ENCODE results near the gene STAG1.

STAG1 gene

DNA sequence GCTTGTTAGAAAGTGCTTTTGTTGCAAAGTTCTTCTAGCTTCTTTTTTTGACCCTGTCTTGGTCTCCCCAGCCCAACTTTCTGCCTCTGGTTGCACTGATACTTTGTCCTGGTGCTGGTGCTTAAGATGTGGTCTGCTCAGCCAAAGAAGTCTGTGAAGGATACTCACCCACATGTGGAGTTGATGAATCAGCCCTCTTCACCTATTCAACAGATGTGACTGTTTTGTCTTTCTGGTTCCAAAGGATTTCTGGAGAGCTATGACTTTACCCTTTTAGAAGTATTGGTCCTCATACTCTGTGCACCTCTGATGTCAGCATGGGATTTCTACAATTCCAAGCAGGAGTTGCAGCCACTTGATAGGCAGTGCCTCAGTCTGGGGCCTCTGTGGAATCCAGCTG is 418.0 kb downstream of the STAG1 start:
- Histone ChIP-seq H3K9ac (no peak overlapping the region), H3K9me3 (ENCODE audit: control insufficient read depth, low read length) (no peaks in the 10 kb centered on the region), H2AFZ (no peak overlapping the region), H3K27me3 (ENCODE audit: control insufficient read depth, insufficient read depth, low read length) (no peaks in the 10 kb centered on the region), H3K36me3 (ENCODE audit: control insufficient read depth, insufficient read depth, low read length) (no peaks in the 10 kb centered on the region), H3K4me3 (ENCODE audit: low read depth, low read length) (no peak overlapping the region), H3K4me2 (ENCODE audit: low read length) (no peak overlapping the region), H3K4me1 (no peaks in the 10 kb centered on the region), H3K27ac (no peak overlapping the region), H3K79me2 (no peaks in the 10 kb centered on the region)
- TF ChIP-seq, protein P1, sequence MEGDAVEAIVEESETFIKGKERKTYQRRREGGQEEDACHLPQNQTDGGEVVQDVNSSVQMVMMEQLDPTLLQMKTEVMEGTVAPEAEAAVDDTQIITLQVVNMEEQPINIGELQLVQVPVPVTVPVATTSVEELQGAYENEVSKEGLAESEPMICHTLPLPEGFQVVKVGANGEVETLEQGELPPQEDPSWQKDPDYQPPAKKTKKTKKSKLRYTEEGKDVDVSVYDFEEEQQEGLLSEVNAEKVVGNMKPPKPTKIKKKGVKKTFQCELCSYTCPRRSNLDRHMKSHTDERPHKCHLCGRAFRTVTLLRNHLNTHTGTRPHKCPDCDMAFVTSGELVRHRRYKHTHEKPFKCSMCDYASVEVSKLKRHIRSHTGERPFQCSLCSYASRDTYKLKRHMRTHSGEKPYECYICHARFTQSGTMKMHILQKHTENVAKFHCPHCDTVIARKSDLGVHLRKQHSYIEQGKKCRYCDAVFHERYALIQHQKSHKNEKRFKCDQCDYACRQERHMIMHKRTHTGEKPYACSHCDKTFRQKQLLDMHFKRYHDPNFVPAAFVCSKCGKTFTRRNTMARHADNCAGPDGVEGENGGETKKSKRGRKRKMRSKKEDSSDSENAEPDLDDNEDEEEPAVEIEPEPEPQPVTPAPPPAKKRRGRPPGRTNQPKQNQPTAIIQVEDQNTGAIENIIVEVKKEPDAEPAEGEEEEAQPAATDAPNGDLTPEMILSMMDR (IDR thresholded peaks at IDR 0.05), result no peak

DNA sequence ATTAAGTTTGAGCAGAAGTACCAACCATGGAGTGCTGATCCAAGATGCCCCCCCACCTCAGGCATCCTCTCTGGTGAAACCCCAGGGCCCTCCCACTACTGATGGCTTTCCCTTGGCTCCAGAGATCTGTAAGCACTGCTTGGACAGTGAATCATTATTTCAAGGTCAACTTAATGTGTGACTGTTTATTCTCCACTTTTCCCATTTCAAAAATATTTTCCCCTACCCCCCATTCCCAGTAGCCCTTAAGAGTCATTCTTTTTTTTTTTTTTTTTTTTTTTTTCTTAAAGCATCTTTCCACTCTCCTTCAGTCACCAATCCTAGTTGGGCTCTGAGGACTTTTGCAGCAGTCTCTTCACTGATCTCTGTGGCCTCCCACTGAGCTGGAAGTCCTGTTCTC is 419.4 kb downstream of the STAG1 start:
- no peak overlapping the region for H2AFZ ChIP-seq
- H3K27ac ChIP-seq, result no peak overlapping the region
- no peak overlapping the region for H3K4me2 ChIP-seq (ENCODE audit: low read length)
- no peak overlapping the region for H3K4me3 ChIP-seq (ENCODE audit: low read depth, low read length)
- no peaks in the 10 kb centered on the region for H3K27me3 ChIP-seq (ENCODE audit: control insufficient read depth, insufficient read depth, low read length)
- no peaks in the 10 kb centered on the region for H3K9me3 ChIP-seq (ENCODE audit: control insufficient read depth, low read length)
- no peak overlapping the region for H3K9ac ChIP-seq
- TF ChIP-seq, protein P1 (IDR thresholded peaks at IDR 0.05), result no peak
- H3K36me3 ChIP-seq (ENCODE audit: control insufficient read depth, insufficient read depth, low read length), result no peaks in the 10 kb centered on the region
- no peaks in the 10 kb centered on the region for H3K79me2 ChIP-seq
- no peaks in the 10 kb centered on the region for H3K4me1 ChIP-seq

DNA sequence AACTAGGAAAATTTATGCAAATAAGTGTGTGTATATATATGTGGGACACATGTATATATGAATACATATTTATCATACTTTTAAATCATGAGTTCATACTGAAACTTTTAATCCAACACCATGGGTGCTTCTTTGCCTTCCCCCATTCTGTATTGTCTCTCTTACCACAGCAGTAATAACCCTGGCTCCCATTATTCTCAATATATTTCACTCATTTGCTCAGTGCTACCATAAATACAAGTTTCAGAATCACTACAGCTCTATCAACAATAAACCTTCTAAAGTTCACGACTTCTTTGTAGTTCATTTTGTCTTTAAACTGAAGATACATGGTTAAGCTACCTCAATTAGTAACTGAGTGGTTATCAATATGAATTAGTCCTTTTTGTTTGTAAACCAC is 419.9 kb downstream of the STAG1 start:
- H2AFZ ChIP-seq, result no peak overlapping the region
- no peak overlapping the region for H3K9ac ChIP-seq
- TF ChIP-seq, protein P1 (IDR thresholded peaks at IDR 0.05), result no peak
- H3K9me3 ChIP-seq (ENCODE audit: control insufficient read depth, low read length), result no peaks in the 10 kb centered on the region
- no peak overlapping the region for H3K27ac ChIP-seq
- H3K27me3 ChIP-seq (ENCODE audit: control insufficient read depth, insufficient read depth, low read length), result no peaks in the 10 kb centered on the region
- no peaks in the 10 kb centered on the region for H3K4me1 ChIP-seq
- H3K79me2 ChIP-seq, result no peaks in the 10 kb centered on the region
- no peak overlapping the region for H3K4me2 ChIP-seq (ENCODE audit: low read length)
- no peaks in the 10 kb centered on the region for H3K36me3 ChIP-seq (ENCODE audit: control insufficient read depth, insufficient read depth, low read length)
- no peak overlapping the region for H3K4me3 ChIP-seq (ENCODE audit: low read depth, low read length)

DNA sequence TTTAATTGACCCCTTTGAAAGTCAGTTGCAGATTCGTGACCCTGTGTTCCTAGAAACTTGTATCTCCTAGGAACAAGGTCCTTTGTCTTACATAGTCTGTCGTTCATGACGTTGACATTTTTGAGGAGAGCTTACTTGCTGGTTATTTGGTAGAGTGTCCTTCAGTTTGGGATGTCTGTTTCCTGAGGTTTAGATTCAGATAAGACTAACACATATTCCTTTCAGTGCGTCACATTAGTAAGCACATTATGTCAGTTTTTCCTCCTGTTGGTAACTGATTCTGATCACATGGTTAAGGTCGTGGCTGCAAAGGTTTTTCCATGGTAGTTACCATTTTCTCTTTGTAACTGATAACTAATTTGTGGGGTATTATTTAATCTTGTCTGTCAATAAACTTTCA is 421.3 kb downstream of the STAG1 start:
- Histone ChIP-seq H3K9me3 (ENCODE audit: control insufficient read depth, low read length) (no peaks in the 10 kb centered on the region), H2AFZ (no peak overlapping the region), H3K36me3 (ENCODE audit: control insufficient read depth, insufficient read depth, low read length) (no peaks in the 10 kb centered on the region), H3K4me2 (ENCODE audit: low read length) (no peak overlapping the region), H3K4me3 (ENCODE audit: low read depth, low read length) (no peak overlapping the region), H3K9ac (no peak overlapping the region), H3K79me2 (no peaks in the 10 kb centered on the region), H3K27ac (no peak overlapping the region), H3K27me3 (ENCODE audit: control insufficient read depth, insufficient read depth, low read length) (no peaks in the 10 kb centered on the region), H3K4me1 (no peaks in the 10 kb centered on the region)
- TF ChIP-seq, protein P1 (IDR thresholded peaks at IDR 0.05), result no peak

DNA sequence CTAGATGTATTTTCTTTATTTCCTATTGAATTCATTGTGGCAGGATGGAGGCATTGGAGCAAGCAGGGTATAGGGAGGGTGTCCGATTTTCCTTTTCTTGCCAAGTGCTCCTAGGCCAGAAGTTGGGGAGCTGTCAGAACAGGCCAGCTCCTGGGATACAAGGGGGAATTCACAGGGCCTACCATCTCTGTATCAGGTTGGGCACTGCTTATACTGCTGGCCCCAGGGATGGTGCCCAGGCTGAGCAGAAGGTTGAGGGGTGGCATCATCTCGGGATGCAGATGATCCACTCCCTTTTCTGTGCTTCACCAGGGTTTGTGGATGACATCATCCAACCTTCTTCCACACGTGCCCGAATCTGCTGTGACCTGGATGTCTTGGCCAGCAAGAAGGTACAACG is 422.6 kb downstream of the STAG1 start:
- no peaks in the 10 kb centered on the region for H3K9me3 ChIP-seq (ENCODE audit: control insufficient read depth, low read length)
- H3K4me1 ChIP-seq, result no peaks in the 10 kb centered on the region
- H2AFZ ChIP-seq, result no peak overlapping the region
- no peak overlapping the region for H3K4me2 ChIP-seq (ENCODE audit: low read length)
- no peaks in the 10 kb centered on the region for H3K36me3 ChIP-seq (ENCODE audit: control insufficient read depth, insufficient read depth, low read length)
- TF ChIP-seq, protein P1 (IDR thresholded peaks at IDR 0.05), result no peak
- H3K9ac ChIP-seq, result no peak overlapping the region
- H3K79me2 ChIP-seq, result no peaks in the 10 kb centered on the region
- no peak overlapping the region for H3K4me3 ChIP-seq (ENCODE audit: low read depth, low read length)
- H3K27me3 ChIP-seq (ENCODE audit: control insufficient read depth, insufficient read depth, low read length), result no peaks in the 10 kb centered on the region
- no peak overlapping the region for H3K27ac ChIP-seq
